GM12892 (cell line): Measurements from ENCODE around the gene MBTPS2.

Source experiments
- POLR2A ChIP-seq: IDR thresholded peaks from 2 replicates; pipeline ENCODE4 v1.6.1; 2011; ENCODE audit warnings: low read depth, low read length, control low read depth
- POLR2AphosphoS5 ChIP-seq: IDR thresholded peaks from 2 replicates; pipeline ENCODE4 v1.6.1; 2011; ENCODE audit warnings: low read depth, low read length, control low read depth

- TF ChIP-seq POLR2A = no peak
- TF ChIP-seq POLR2AphosphoS5 = no peak
Measured at GRCh38 chrX:21865436-21865835, 26.0 kb downstream of the MBTPS2 start.
